Nephron progenitor cell (in vitro differentiated cells): ENCODE data around the gene C1D.
A peak's percentile ranks its signal among the peaks of the same experiment; 100 is the strongest.

Source experiments
- DNase-seq: peaks from one replicate; pipeline ENCODE4 v3.0.0; 2021
- H3K27ac Mint-ChIP-seq: 2 replicates; pipeline ENCODE4 v1.8.0; 2021; ENCODE audit warnings: mild to moderate bottlenecking, moderate library complexity, mixed read lengths
- H3K27me3 Mint-ChIP-seq: 2 replicates; pipeline ENCODE4 v1.8.0; 2021; ENCODE audit warnings: mild to moderate bottlenecking, low read depth, mixed read lengths; ENCODE audit not compliant: poor library complexity
- H3K36me3 Mint-ChIP-seq: 2 replicates; pipeline ENCODE4 v1.8.0; 2021; ENCODE audit warnings: low read depth, mixed read lengths
- H3K4me1 Mint-ChIP-seq: 2 replicates; pipeline ENCODE4 v1.8.0; 2021; ENCODE audit warnings: mixed read lengths
- H3K4me3 Mint-ChIP-seq: 2 replicates; pipeline ENCODE4 v1.8.0; 2021; ENCODE audit warnings: mild to moderate bottlenecking, moderate library complexity, mixed read lengths
- H3K9me3 Mint-ChIP-seq: 2 replicates; pipeline ENCODE4 v1.8.0; 2021; ENCODE audit warnings: mild to moderate bottlenecking, moderate library complexity, mixed read lengths
- CTCF ChIP-seq: fragments of 200-600 bp; sonication (generic); IDR thresholded peaks from 2 replicates; pipeline ENCODE4 v1.5.0; 2021; ENCODE audit warnings: antibody characterized with exemption

Gene C1D

DNA sequence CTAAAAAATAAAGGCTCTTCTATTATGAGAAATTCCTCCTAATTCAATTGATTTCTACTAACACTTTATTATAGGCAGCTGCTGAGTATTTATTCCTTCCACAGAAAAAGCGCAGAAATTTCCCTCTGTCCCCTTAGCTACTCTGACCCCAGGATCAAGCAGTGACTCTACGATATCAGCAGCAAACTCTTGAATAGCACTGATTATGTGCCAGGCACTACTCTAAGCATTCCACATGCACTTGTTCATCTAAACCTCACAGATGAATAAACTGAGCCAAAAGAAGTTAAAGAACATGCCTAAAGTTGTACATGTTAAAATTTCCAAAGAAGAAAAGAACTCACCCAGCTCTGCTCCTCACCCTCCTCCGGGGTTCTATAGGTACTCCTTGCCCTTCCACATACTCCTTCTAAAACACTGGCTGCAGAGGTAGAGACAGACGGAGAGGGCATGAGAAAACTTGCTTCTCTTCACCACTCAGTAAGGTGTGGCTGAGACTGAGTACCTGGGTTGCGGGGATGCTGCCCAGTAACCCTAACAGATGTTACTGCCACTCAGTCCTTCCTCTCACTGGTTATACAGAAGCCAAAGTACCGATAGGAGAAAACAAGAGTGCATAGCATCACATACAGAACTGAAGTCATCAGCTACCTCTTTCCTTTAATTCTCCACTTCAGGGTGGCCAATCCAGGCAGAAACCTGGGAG, 9.9 kb downstream of the C1D start:
- Mint-ChIP-seq H3K27me3 (peaks cover 3% of the 10 kb centered on the region), H3K9me3 (no peaks in the 10 kb centered on the region), H3K4me1 (no peaks in the 10 kb centered on the region), H3K27ac (no peak overlapping the region), H3K36me3 (peaks cover 4% of the 10 kb centered on the region), H3K4me3 (no peak overlapping the region)
- DNase-seq = no peak
- TF ChIP-seq CTCF = no peak

- Mint-ChIP-seq H3K27me3 (peaks cover 3% of the 10 kb centered on the region), H3K4me1 (no peaks in the 10 kb centered on the region), H3K9me3 (no peaks in the 10 kb centered on the region), H3K4me3 (no peak overlapping the region), H3K36me3 (peaks cover 11% of the 10 kb centered on the region), H3K27ac (peak overlapping the region; percentile 0)
- no peak for TF ChIP-seq CTCF
- DNase-seq = no peak
These were observed 12.5 kb downstream of the C1D start for GRCh38 chr2:68050353-68050752.

DNA sequence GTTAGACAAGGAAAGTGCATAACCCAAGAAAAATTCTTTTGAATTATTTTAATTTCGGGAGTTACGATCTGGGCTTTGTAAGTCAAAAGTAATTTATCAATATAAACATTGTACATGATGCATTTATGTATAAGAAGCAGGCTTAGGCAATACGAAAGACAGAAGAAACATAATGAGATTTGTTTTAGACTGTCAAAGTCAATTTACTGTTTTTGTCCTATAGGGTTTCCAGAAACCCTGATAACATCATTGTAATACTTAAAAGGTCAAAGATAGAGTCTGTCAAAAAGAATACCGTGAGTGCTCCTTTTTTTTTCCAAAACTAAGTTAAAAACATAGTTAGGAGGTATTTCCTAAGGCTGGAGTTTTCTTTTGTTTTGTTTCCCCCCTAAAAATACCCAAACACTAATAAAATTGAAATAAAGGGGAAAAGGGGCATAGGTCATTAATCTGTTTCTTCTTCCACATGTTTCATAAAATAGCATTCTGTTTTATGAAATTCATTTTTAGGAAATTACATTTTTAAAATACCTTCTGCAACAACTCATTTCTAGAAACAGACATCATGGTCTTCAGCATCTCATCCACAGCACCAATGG, 16.1 kb downstream of the C1D start:
- no peak for DNase-seq
- Mint-ChIP-seq H3K36me3 (peaks cover 26% of the 10 kb centered on the region), H3K9me3 (no peaks in the 10 kb centered on the region), H3K27me3 (peaks cover 3% of the 10 kb centered on the region), H3K4me3 (no peak overlapping the region), H3K4me1 (no peaks in the 10 kb centered on the region), H3K27ac (no peak overlapping the region)
- TF ChIP-seq CTCF = no peak

GRCh38 chr2:68046224-68046623, 16.6 kb downstream of the C1D start:
- peaks cover 22% of the 10 kb centered on the region for H3K36me3 Mint-ChIP-seq
- H3K27me3 Mint-ChIP-seq = no peaks in the 10 kb centered on the region
- DNase-seq = no peak
- H3K4me3 Mint-ChIP-seq = no peak overlapping the region
- H3K4me1 Mint-ChIP-seq = no peaks in the 10 kb centered on the region
- no peak for TF ChIP-seq CTCF
- H3K27ac Mint-ChIP-seq = no peak overlapping the region
- no peaks in the 10 kb centered on the region for H3K9me3 Mint-ChIP-seq

GRCh38 chr2:68045342-68045741, 17.5 kb downstream of the C1D start:
- DNase-seq = no peak
- H3K4me1 Mint-ChIP-seq = no peaks in the 10 kb centered on the region
- no peak for TF ChIP-seq CTCF
- no peaks in the 10 kb centered on the region for H3K27me3 Mint-ChIP-seq
- H3K9me3 Mint-ChIP-seq = no peaks in the 10 kb centered on the region
- H3K27ac Mint-ChIP-seq = no peak overlapping the region
- no peak overlapping the region for H3K4me3 Mint-ChIP-seq
- H3K36me3 Mint-ChIP-seq = peaks cover 22% of the 10 kb centered on the region

DNA sequence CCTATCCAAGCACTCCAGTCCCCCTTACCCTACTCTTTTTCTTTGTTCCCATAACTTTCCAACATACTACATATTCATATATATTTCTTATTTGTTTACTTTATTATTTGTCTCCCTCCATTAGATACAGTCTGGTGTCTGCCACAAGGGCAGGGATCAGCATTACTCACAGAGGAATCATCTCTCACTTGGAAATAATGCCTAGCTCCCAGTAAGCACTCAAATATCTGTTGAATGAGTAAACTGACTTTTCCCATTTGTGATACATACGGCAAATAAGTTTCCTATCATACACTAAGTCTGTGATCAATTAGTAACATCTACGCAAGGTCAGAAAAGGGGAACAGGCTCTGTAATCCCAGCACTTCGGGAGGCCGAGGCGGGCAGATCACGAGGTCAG, 18.7 kb downstream of the C1D start:
- peaks cover 22% of the 10 kb centered on the region for H3K36me3 Mint-ChIP-seq
- H3K9me3 Mint-ChIP-seq = no peaks in the 10 kb centered on the region
- H3K27ac Mint-ChIP-seq = peak overlapping the region; percentile 26
- H3K4me1 Mint-ChIP-seq = no peaks in the 10 kb centered on the region
- TF ChIP-seq CTCF = no peak
- DNase-seq = no peak
- H3K4me3 Mint-ChIP-seq = no peak overlapping the region
- H3K27me3 Mint-ChIP-seq = no peaks in the 10 kb centered on the region
